IPS-NIHi7 (cell line): ENCODE results near the gene MYMX.
"Not testable (repeated sequence)": the region's sequence is repeated elsewhere in the genome, so short reads cannot be mapped to it uniquely, and the experiment has no call there.

Experiments
- DNase-seq: peaks from one replicate; pipeline ENCODE4 v3.0.0; 2012; ENCODE audit warnings: mixed read lengths; ENCODE audit errors: extremely low spot score

The MYMX gene

DNA sequence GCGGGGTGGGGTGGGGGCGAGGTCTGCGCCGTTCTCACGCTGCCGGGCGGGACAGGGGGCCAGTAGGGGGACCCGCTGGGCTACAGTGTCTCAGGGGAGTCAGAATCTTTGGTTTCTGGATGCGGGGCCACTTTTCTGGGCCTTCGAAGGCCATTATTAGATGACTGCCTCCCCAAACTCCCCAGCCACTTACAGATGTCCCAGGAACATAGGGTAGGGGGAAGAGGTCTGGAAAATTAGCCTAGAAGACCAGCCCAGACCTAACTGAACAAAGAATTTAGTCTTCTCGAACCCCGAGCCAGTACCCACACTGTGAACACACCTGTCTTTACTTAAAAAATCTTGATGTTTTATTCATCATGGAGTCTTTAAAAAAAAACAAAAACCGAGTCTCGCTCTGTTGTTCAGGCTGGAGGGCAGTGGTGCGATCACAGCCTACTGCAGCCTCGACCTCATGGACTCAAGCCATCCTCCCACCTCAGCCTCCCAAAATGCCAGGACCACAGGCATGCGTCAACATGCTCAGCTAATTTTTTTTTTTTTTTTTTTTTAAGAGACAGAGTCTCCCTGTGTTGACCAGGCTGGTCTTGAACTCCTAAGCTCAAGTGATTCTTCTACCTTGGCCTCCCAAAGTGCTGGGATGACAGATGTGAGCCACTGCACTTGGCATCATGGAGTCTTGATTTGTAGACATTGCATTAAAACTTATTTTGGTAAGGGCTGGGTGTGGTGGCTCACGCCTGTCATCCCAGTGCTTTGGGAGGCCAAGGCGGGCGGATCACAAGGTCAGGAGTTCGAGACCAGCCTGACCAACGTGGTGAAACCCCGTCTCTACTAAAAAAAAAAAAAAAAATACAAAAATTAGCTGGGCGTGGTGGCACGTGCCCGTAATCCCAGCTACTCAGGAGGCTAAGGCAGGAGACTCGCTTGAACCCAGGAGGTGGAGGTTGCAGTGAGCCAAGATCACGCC lies 3.4 kb downstream of the MYMX start:
- DNase-seq, result no peak

DNA sequence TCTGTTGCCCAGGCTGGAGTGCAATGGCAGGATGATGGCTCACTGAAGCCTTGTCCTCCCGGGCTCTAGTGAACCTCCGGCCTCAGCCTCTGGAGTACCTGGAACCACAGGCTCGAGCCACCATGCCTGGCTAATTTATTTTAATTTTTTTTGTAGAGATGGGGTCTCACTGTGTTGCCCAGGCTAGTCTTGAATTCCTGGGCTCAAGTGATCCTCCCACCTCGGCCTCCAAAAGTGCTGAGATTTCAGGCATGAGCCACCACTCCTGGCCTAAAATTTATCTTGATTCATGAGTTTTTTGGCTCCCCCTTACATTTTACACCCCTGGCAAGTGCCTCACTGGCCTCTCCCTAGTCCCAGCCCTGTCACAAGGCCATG lies 4.2 kb downstream of the MYMX start:
- no peak for DNase-seq

DNA sequence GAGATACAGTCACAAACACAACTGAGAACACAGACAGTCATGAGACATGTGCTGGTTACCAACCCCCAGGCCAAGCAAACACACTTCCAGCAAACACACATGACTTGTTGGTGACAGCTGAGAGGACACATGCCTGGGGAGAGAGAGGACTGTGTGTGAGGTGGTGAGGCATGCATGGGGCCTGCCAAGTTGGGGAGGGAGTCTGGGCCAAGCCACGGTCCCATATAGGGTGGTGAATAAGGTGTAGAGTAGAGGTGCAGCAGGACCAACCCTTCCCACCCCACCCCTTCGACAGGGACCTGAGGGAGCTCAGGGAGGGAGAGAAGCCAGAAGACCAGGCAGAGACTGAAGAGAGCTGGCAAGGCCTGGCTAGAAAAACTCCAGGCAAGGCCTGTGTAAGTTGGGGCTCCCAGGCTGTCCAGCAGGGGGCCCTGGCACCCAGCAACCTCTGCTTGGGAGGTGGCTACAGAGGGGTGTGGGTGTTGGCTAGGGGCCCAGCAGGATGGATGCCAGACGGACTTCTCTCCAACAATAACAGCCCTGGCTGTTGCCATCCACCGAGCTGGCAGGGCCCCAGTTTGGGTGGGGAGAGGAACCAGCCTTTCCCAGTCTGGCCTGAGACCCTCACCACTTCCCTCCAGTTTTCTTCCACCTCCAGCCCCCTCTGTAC lies 4.7 kb downstream of the MYMX start:
- DNase-seq, result no peak

DNA sequence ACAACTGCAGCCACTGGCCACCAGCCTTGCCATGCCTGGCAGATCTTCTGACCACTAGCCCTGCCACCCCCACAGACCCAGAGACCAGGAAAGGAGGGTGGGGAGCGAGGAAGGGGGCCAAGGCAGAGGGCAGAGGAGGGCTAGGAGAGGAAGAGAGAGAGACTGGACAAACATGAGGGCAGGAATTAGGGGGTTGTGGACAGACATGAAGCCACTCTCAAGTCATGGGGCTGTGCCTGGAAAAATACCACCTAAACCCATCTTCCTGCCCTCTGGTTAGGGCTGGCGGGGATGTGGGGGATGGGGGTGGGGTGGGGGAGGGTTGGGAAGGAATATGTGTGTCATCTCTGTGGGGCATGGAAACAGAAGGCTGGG lies 5.2 kb downstream of the MYMX start:
- no peak for DNase-seq

DNA sequence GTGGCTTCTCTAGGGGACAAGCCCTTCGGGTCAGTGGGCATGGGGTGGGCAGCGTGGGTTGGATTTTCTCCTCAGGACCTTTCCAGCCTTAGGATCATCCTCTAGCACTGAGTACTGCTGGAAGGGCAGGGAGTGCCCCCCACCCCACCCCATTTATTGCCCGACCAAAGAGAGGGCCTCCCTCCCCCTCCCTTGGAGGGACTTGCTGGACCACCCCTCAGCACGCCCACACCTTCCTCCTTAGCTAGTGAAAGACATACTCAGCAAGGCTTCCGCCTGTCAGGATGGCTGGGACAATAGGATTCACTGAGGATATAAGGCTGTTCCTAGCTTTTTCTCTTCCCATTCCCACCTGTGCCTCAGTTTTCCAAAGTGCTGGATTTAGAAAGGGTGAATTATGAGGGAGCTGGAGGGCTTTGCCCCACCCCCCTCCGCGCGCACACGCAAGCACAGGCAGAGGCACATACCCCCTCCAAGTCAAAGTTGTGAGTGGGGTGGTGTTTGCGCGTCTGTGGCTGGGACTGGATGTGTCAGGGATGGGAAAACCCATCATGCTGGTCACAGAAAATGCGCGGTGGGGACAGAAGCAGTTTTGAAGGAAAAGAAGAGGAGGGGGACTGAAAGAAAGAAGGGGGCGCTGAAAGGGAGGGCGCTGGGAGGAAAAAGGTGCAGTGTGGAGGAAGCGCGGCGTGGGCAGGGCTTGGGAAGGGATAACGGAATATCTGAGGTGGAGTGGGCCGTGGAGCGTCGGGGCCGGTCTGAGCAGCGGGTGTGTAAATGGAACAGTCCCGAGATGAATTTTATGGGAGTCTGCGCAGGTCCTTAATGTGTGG lies 6.0 kb downstream of the MYMX start:
- DNase-seq, result peak; percentile 62

DNA sequence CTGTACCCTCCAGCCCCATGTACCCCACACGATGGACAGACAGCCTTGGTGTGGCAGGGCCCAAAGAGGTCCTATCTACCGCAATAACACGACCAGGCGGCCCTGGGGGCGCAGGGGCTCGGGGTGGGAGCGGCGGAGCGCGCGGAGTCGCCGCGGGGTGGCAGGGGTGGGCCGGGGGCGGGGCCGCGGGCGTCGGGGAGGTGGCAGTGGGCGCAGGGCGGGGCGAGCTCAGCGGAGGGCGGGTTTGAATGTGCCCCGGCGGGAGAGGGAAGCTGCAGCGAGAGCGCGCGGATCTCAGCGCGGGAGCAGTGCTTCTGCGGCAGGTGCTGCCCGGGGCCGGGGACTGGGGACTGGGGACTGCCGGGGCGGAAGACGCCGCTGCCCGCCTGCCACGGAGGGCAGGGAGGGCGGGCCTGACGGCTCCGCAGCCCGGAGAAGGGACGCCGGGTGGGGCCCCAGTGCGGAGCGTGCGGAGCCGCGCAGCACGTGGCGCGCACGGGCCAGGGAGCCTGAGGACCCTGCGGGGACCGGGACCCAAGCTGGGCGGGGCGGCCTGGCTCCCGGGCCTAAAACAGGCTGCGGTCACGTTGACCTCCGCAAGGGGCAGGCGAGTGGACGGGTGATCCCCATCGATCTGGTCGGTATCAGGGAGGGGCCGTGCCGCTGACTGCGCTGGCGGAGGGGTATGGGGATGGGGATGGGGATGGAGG lies 6.7 kb downstream of the MYMX start, which contains the start of gene SLC29A1:
Gene SLC29A1, plus strand, starts transcription at position 277 of the 710 bp plus-strand sequence. CDS start 3,719 bp downstream, outside the sequence.
- peak; percentile 88 for DNase-seq

DNA sequence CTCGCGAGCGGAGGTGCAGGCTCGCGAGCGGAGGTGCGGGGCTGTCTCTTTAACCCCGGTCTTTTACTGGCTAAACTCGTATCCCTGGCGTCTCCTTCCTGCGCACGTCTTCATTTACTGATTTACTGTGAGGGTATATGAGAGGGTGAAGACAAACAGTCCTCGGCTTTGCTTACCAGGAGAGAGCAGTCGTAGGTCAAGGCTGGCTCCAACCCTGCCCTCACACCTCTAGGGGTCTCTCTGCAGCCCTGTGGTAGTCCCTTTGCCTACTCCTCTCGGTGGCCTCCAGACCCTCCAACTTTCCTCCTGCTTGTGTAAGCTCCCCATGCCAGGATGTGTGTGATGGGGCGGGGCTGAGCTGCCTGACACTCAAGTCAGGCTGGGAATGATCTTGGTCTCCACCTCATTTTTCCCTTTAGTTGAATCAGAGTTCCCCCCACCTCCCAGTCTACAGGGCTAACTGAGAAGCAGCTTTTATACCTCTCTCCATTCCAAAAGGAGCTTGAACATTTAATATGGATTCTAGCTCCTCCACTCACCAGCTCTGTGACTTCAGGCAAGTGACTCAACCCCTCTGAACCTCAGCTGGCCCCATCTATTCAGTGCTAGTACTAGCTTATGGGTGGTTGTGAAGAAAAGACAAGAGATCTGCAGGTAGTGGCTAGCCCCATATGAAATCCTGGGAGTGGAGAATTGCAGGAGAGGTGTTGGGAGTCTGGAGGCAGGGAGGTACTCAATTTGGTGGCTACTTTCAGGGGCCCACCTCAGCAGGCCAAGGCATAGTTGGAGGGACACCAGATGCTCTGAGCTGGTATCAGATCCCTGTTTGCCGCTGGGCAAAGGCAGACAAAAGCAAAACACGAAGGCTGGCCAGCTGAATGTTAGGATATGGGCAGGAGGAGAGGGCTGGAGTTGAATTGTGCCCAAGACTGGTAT lies 7.6 kb downstream of the MYMX start:
- DNase-seq, result no peak

DNA sequence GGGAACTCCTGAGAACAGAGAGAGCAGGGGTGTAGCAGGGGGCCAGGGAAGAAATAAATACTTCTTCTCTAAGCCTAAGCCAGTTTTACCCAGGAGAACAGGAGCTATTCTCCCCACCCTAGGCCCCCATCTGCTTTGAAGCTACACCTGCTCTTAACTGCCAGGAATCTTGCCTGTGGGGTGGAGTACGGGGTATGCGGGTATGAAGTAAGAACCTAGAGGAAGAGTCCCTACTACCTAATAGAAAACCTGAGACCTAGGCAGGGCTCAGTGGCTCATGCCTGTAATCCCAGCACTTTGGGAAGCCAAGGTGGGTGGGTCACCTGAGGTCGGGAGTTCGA lies 8.2 kb downstream of the MYMX start:
- DNase-seq, result no peak

DNA sequence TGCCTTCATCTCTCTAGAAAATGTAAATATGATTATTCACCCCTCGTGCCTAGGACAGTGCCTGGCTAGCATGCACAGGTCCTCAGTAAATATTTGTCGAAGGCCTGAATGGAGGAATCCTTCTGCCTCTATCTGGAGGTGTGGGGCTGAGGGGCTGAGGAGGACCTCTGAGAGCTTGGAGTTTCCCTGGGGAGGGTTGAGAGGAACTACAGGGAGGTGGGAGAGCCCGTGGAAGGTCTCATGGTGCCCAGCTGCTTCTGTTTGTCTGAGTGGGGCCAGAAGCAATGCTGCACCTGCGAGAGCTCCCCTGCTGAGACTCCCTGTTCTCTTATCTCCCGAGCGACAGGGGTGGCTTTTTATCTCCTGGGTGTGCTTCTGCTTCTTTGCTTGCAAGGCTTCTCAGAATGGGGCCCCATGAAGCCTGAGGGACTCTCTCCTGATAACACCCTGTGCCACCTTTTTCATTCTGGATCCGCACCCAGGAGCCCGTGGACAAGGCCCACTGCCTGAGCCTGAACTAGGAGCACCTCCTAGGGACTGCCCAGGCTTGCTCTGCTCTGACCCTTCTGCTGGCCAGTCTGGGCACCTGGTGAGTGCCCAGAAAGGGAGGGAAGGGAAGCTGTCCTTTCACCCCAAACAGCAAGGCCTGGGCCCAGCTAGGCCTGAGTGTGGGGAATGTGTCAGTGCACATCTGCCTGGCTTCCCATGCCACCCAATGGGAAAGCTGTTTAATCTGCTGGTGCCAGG lies 9.0 kb downstream of the MYMX start:
- no peak for DNase-seq

DNA sequence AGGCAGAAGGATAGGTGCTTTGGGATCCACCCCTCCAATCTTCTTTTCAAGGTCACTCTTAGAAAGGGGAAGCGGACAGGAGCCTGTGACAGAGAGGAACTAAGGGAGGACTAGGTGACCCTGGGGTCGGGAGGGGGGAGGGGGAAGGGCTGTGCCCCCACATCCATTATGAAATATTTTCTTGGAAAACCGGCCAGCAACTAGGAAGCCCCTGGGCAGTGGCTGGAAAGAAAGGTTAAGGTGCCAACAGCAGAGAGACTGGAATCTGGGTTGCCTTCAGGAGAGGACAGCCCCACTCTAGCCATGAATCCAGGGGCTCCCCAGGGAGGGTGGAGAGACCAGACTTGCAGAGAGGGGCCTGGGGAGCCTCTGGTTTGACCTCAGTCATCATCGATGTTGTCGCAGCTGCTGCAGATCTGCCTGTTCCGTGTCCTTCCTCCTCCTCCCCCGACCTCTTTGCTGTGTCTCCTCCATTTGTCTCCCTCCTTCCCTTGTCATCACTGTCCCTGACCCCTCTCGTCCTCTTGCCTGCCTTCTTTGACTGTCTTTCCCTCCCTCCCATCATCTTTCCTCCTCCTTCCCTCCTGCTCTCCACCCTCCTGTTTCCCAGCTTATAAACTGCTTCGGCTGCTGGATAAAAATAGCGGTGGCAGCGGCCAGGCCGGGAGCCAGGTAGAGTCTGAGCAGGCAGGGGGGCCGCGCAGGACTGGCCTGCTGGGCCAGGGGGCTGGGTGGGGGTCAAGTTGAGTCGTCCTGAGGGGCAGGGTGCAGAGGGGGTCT lies 9.8 kb downstream of the MYMX start:
- no peak for DNase-seq

DNA sequence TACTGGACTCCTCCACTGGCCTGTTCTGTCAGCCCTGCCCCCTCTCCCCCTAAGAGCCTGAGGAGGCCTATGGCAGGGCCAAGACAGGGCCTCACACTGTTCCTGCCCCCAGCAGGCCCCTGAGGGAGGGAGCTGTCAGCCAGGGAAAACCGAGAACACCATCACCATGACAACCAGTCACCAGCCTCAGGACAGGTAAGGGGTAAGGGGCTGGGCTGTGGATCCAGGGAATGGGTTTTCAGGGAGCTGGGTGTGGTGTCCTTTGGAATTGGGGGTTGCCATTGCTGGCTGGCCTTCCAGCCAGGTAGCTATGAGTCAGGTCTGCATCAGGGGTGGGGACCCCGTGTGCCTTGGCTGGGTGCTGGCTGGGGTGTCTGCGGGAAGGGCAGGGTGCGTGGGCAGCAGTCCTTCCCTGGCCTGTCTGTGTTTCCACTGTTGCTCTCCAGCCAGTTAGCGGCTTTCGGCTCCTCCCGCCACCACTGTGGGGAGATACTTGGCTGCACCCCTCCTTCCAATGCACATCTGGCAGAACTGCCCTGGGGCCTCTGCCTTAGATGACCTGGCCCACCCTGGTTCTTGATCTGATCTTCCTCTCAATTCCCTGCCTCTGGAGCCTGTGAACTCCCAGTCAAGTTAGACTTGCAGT lies 10.5 kb downstream of the MYMX start:
- DNase-seq, result no peak

DNA sequence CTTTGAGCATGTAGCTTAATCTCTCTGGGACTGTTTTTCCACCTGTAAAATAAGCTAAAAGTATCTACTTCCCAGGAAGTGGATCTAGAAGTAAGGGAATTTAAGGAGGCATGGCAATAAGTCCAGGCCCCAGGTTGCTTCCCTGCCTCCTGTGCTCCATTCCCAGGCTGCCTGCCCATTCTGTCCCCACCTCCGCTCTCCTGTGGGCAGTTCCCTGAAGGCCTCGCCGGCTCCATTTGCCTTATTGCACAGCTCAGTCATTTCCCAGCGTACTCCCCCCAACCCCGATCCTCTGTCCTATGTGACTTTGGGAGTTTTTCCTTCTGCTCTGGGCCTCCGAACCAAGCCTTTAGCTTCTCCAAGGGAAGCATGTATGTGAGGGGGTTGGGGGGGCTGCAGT lies 11.3 kb downstream of the MYMX start:
- no peak for DNase-seq

DNA sequence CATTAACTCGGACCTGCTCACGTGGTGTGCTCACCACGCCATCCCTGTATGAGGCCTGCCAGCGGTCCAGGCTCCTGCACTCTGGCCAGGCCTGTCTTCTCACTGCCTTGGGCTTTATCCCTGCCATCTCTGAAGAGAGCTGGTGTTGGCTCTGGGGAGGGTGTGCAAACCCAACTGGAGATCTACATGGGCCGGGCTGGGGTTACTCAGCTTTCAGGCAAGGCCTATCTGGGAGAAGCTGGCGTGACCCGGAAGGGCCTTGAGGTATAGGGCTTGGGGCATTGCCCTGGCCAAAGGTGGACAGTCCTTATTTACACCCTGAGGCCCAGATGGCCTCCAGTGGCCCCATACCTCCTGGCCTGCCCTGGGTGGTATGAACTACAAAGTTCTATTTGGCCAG lies 11.7 kb downstream of the MYMX start:
- DNase-seq, result no peak

DNA sequence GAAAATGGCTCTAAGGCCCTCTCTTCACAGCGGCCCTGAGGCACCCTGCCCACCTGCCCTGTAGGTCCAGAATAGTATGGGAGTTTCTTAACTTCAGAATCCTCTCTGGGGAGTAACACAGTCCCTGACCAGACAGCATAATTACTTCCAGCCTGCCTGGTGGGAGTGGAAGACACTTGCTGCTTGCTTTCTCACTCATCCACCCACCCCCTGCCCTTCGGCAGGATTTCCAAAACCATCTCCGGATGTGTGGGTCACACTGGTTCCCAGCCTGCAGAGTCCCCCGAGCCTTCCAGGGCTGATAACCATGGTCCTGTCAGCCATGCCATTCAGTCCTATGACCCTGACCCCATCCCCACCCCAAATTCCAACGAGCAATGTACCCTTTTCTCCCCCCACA lies 12.1 kb downstream of the MYMX start:
- no peak for DNase-seq

DNA sequence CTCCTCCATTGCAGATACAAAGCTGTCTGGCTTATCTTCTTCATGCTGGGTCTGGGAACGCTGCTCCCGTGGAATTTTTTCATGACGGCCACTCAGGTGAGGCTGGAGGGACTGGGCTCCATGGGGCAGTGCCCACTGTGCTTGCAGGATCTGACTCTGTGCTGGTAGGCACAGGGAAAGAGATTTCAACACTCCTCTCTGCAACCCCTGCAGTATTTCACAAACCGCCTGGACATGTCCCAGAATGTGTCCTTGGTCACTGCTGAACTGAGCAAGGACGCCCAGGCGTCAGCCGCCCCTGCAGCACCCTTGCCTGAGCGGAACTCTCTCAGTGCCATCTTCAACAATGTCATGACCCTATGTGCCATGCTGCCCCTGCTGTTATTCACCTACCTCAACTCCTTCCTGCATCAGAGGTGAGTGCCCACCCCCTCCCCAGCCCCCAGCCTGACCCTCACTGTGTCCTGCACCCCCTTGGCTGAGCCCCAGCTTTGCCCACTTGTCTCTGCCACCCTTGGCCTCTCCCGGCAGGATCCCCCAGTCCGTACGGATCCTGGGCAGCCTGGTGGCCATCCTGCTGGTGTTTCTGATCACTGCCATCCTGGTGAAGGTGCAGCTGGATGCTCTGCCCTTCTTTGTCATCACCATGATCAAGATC lies 12.8 kb downstream of the MYMX start:
- DNase-seq, result no peak

DNA sequence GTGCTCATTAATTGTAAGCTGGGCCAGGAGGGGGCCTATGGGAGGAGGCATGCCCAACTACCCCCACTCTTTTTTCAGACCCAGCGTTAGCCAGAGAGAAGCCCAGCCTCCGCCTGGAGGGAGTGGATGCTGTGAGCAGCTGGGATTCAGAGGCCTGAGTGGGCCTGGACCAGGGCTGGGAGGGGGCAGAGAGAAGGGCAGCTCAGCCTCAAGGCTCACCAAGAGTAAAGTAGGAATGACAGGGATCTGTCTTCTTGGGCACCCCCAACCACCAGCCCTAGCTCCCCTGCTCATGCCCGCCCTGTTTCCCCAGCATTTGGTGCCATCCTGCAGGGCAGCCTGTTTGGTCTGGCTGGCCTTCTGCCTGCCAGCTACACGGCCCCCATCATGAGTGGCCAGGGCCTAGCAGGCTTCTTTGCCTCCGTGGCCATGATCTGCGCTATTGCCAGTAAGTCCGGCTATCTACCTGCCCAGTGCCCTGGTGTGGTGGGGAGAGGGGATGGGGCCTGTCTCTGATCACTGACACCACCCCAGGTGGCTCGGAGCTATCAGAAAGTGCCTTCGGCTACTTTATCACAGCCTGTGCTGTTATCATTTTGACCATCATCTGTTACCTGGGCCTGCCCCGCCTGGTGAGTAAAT lies 13.4 kb downstream of the MYMX start:
- DNase-seq, result no peak

DNA sequence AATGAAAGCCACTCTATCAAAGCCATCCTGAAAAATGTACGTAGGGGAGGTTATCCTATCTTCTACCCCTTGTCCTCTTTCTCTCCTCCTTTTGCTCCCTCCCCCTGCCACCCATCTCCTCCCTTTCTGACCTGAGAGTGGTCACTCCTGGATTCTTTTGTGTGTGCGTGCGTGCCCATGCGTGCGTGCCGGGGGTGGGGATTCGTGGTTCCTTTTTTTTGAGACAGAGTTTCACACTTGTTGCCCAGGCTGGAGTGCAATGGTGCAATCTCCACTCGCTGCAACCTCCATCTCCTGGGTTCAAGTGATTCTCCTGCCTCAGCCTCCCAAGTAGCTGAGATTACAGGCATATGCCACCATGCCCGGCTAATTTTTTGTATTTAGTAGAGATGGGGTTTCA lies 14.7 kb downstream of the MYMX start:
- DNase-seq, result not testable (repeated sequence)
